Stimulated activated CD4-positive, alpha-beta T cell treated with anti-CD3 and anti-CD28 coated beads, TNF-alpha, amount 100 ng/mL, for 24 hours (primary cell): ENCODE measurements around the gene DDX1.
"Not testable (repeated sequence)": the region's sequence is repeated elsewhere in the genome, so short reads cannot be mapped to it uniquely, and the experiment has no call there.

ENCODE experiments used
- DNase-seq, 3 experiments: peaks; one replicate each; pipeline ENCODE4 v3.0.0-alpha.2; 2020; ENCODE audit warnings: low read depth in 3 of 3

Gene DDX1

DNA sequence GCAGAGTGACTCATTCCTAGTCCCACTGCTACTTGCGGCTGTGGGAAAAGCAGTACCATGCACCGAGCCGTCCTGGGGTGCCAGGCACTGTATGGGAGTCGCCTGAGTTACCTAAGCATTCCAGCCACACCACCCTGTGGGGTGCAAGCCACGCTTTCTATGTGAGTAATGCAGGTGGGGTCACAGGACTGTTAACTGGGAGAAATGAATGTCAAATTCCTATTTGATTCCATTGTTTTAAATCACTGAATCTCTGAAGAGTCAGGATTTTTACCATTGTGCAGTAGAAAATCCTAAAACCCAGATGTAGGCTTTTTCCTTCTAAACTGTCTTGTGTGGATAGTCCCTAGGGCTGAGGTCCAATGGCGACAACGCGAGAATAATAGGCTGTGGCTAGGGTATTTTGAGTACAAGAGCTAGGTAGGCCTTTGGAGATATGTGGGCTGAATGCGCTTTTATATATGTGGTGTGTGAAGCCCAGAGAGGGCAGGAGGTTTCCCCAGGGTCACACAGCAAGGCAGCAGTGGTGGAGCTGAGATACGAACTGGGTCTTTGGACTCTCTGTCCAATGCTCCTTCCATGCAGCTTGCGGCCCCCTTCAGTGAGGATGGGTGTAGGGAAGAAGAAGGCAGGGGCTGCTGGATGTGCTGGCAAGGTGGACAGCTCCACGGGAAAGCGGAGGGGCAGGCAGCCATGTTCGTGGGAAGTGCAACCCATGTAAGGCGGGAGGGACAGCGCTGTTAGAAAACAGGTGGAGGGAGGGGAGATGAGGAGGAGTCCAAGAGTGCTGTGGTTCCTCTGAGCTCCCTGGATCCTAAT is 83.2 kb downstream of the DDX1 start:
- no peak for DNase-seq

DNA sequence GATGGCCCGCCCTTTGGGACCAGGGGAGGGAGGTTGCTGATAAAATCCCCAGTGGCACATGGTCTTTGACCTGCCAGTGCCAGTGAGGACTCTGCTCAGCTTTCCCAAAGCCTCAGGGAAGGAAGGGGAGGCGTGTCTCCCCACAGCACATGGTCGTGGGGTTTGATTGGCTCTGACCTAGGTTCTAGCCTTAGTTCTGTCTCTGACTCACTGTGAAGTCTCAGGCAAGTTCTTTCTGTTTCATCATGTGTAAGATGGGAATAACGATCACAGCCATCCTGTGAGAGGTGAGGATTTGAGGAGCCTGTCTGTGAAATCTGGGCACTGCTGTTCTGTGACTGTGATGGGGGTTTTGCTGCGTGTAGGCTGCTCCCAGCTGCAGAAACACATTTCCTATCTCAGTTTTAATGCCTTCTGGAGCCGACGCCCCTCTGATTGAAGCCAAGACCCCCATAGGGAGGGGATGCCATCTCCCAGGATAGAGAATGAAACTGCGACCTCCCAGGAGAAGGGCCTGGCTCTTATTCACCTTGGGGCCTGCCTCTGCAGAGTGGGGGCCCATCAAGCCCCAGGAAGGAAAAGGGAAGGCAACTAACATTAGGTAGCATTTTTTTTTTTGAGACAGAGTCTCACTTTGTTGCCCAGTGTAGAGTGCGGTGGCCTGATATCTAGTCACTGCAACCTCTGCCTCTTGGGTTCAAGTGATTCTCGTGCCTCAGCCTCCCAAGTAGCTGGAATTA is 84.0 kb downstream of the DDX1 start:
- no peak for DNase-seq

DNA sequence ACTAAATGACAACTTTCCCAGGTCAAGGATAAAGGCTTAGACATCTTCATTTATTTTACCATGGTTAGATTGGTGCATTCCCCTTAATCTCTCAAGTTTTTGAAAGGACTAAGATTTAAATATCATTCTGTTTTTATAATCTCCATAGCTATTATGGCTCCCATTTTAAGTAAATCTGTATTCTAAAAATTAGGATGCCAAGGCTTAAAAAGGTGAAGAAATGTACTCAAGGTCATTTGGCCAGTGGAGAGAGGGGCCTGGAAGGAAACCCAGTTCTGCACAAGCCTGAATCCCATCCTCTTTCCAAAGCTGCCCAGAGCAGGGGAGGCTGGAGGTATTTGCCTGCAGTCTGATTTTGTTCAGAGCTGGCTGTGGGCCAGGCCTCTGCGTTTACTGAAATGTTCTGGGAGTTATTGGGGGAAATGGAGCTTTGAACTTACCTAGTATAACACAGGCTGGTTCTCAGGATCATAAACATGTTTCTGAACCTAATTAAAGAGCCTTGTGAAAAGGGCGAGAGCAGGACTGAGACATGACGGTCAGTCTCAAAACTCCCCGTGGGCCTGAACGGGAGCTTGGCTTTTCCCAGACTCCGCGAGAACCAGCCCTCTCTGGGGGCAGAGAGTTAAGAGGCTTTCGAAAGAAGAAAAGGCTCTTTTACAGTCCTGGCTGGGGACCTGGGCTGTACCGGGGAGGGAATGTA is 85.6 kb downstream of the DDX1 start:
- no peak for DNase-seq

DNA sequence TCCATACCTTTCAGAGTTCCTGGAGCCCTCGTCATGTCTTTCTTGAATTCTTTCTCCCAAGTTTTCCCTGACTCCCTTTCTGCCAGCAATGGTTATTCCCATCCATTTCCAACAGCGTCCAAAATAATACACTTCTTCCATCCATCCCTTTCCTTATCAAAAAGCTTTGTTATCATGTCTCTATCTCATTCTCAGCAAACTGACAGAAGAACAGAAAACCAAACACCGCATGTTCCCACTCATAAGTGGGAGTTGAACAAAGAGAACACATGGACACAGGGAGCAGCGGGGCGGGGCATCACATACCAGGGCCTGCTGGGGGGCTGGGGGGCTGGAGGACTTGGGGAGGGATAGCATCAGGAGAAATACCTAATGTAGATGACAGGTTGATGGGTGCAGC is 86.7 kb downstream of the DDX1 start:
- no peak for DNase-seq

DNA sequence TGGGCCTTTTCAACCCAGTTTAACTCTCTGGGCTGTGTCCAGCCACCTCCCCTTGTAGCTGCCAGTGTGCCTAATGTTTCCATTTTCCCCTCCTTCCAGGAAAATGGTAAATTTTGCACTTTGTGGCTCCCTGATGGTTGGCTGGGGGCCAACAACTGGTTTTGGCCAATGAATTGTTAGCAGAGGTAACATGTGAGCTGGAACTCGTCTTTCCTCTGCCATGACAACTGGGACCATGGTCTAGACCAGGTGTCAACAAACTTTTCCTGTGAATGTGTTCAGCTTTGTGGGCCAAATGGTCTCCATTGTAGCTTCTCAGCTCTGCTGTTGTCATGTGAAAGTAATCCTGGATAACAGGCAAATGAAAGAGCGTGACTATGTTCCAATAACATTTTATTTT is 87.2 kb downstream of the DDX1 start:
- no peak for DNase-seq

DNA sequence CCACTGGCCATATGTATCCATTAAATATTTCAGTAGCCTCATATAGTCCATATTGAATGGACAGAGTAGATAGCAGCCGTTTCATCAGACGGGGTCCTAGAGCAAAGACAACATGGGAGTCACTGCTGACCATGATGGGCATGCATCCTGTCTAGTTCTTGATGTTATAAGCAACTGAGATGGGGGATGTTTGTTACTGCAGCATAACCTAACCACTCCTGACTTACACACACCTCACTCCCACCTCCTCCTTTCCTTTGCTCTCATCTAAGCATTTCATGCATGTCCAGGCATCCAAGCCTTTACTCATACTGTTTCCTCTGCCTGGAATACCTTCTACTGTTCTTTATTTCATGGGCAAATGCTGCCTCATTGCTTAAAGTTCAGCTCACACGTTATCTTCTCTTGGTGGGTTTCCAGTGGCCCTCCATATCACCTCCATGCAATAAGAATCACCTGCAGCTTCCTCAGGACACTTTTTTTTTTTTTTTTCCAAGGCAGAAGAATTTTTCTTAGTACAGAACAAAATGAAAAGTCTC is 87.8 kb downstream of the DDX1 start:
- no peak for DNase-seq

- DNase-seq: not testable (repeated sequence)
These were observed 88.5 kb downstream of the DDX1 start for GRCh38 chr2:15680132-15680531.
